ENCODE measurements around the gene UBE2K. TPM values are rescaled to one million over a fixed set of nuclear protein-coding genes. Genes with fewer than 3 reads are reported as not detected.

UBE2K gene
- total RNA-seq, 1 experiment from 2014 or later, result 126 TPM

GRCh38 chr4:39825090-39825489 is 127.2 kb downstream of the UBE2K start:
- ChIA-PET RAD21 (ENCODE audit: low non-redundant PET in 1 of 2, low total read pairs in 2 of 2, uncharacterized antibody in 2 of 2, unreplicated experiment in 2 of 2) (no interaction called here), CTCF (no interaction called here), POLR2A (no interaction called here)
- no peak for DNase-seq (ENCODE audit: low read depth, low spot score)
- Histone ChIP-seq H3K9me2 (ENCODE audit: insufficient read depth) (no peaks in the 10 kb centered on the region), H3K27me3 (ENCODE audit: insufficient read depth, low read length) (no peaks in the 10 kb centered on the region), H3K9me3 (ENCODE audit: control insufficient read depth in 1 of 2, insufficient read depth in 1 of 2, low read depth in 1 of 2, low read length in 2 of 2) (no peaks in the 10 kb centered on the region), H3K27ac (ENCODE audit: low read depth, low read length) (no peak overlapping the region; the same call in 1 of the 2 replicates), H3K9ac (ENCODE audit: low read length) (no peak overlapping the region), H3K4me2 (ENCODE audit: low read length) (no peak overlapping the region), H2AFZ (ENCODE audit: low read depth, low read length, poor library complexity, severe bottlenecking) (no peak overlapping the region), H3K4me3 (replicated peaks in 1 of 2; ENCODE audit: low read depth in 1 of 2, low read length in 2 of 2) (no peak overlapping the region), H4K20me1 (ENCODE audit: insufficient read depth) (0 out of 2 replicates have a peak, but pooled peaks cover 4% of the 10 kb centered on the region), H3K36me3 (ENCODE audit: control insufficient read depth in 1 of 2, insufficient read depth in 2 of 2, low read length in 2 of 2) (peaks cover 9 to 27% of the 10 kb centered on the region in 2 experiments; a peak in 2 of 4 replicates), H3K79me2 (ENCODE audit: insufficient read depth, low read length) (peaks cover 12% of the 10 kb centered on the region; the same call in 1 of the 2 replicates), H3K4me1 (ENCODE audit: control insufficient read depth in 1 of 2, insufficient read depth in 2 of 2, low read length in 2 of 2) (peaks cover 7 to 15% of the 10 kb centered on the region in 2 experiments; a peak in 3 of 4 replicates)
- no peak for TF ChIP-seq YY1 (IDR thresholded peaks at IDR 0.05; ENCODE audit: extremely low read depth, insufficient replicate concordance, low read depth, low read length)
- BruUV-seq (replicated peaks), result no TSS peak
- no peak for ATAC-seq
- intact Hi-C loops (cut with micrococcal nuclease), result no loop called here

- no peaks in the 10 kb centered on the region for H3K27me3 ChIP-seq (ENCODE audit: insufficient read depth, low read length)
- peaks cover 9 to 28% of the 10 kb centered on the region in 2 experiments; a peak in 2 of 4 replicates for H3K36me3 ChIP-seq (ENCODE audit: control insufficient read depth in 1 of 2, insufficient read depth in 2 of 2, low read length in 2 of 2)
- H3K9me3 ChIP-seq (ENCODE audit: control insufficient read depth in 1 of 2, insufficient read depth in 1 of 2, low read depth in 1 of 2, low read length in 2 of 2), result no peaks in the 10 kb centered on the region
- H3K79me2 ChIP-seq (ENCODE audit: insufficient read depth, low read length), result peaks cover 12% of the 10 kb centered on the region; the same call in 1 of the 2 replicates
- H3K9ac ChIP-seq (ENCODE audit: low read length), result no peak overlapping the region
- 0 out of 2 replicates have a peak, but pooled peaks cover 4% of the 10 kb centered on the region for H4K20me1 ChIP-seq (ENCODE audit: insufficient read depth)
- BruUV-seq (replicated peaks), result no TSS peak
- DNase-seq (ENCODE audit: low read depth, low spot score) (no peak), ATAC-seq (no peak)
- ChIA-PET POLR2A (no interaction called here), CTCF (no interaction called here), RAD21 (ENCODE audit: low non-redundant PET in 1 of 2, low total read pairs in 2 of 2, uncharacterized antibody in 2 of 2, unreplicated experiment in 2 of 2) (no interaction called here)
- TF ChIP-seq JUND (IDR thresholded peaks at IDR 0.05), result peak; percentile 28; the same call in 1 of the 2 replicates
- no peak for TF ChIP-seq SIN3A (IDR thresholded peaks at IDR 0.05; ENCODE audit: low read depth)
- TF ChIP-seq FOSL1 (IDR thresholded peaks at IDR 0.05; ENCODE audit: low read depth), result peak; percentile 46; the same call in 1 of the 2 replicates
- TF ChIP-seq EZH2phosphoT487 (IDR thresholded peaks at IDR 0.05; ENCODE audit: borderline replicate concordance), result no peak
- H3K4me1 ChIP-seq (ENCODE audit: control insufficient read depth in 1 of 2, insufficient read depth in 2 of 2, low read length in 2 of 2), result peaks cover 7 to 15% of the 10 kb centered on the region in 2 experiments; a peak in 3 of 4 replicates
- H3K4me3 ChIP-seq (replicated peaks in 1 of 2; ENCODE audit: low read depth in 1 of 2, low read length in 2 of 2), result no peak overlapping the region
- intact Hi-C loops (cut with micrococcal nuclease), result no loop called here
- H3K4me2 ChIP-seq (ENCODE audit: low read length), result peak overlapping the region; percentile 11; the same call in 1 of the 2 replicates
- peak overlapping the region; percentile 39; the same call in 1 of the 2 replicates for H3K27ac ChIP-seq (ENCODE audit: low read depth, low read length)
- no peak overlapping the region for H2AFZ ChIP-seq (ENCODE audit: low read depth, low read length, poor library complexity, severe bottlenecking)
- no peaks in the 10 kb centered on the region for H3K9me2 ChIP-seq (ENCODE audit: insufficient read depth)
Measured at GRCh38 chr4:39825741-39826231, 127.8 kb downstream of the UBE2K start.

Other genes starting within 250 kb of the UBE2K start
- 1,657 TPM for gene RPL9, start 239.2 kb upstream of the UBE2K start, total RNA-seq (2021; ENCODE audit: unreplicated experiment)
- gene LIAS, start 239.1 kb upstream of the UBE2K start, total RNA-seq (2021; ENCODE audit: unreplicated experiment), result 23.5 TPM
- gene UGDH, start 170.7 kb upstream of the UBE2K start, total RNA-seq (2021; ENCODE audit: unreplicated experiment), result 67.9 TPM
- gene SMIM14, start 59.3 kb upstream of the UBE2K start, total RNA-seq (2021; ENCODE audit: unreplicated experiment), result 21.6 TPM